ENCODE measurements around the gene SHLD2.
"Not testable (repeated sequence)": the region's sequence is repeated elsewhere in the genome, so short reads cannot be mapped to it uniquely, and the experiment has no call there.

Gene SHLD2

DNA sequence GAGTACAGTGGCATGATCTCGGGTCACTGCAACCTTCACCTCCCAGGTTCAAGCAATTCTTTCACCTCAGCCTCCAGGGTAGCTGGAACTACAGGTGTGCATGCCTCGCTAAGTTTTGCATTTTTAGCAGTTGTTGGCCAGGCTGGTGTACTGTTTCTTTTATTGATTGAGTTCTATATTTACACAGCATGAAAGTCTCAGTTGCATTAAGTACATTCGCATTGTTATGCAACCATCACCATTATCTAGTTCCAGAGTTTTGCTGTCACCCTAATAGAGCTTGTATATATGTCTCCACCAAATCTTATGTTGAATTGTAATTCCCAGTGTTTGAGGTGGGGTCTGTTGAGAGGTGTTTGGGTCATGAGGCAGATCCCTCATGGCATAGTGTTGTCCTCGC, 28.3 kb downstream of the SHLD2 start:
- H3K9me3 ChIP-seq (replicated peaks; ENCODE audit: low read length); H3K4me3 ChIP-seq (ENCODE audit: low read length): not testable (repeated sequence)

DNA sequence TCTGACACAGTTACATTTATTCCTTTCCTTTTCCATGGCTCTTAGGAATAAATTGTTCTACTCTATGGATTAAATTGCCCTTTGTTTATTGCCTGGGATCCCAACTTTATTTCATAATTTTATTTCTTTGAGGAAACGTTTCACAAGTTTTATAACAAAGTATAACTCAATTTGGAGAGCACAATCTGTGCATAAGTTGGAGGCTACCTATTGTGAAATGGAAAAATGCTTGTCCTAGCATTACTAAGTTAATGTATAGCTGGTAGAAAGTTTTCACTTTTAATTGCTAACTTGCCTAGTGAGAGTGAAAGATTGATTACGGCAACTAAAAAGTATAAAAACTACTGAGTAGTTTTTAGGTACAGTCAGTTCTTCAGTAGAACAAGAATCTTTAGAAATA, 32.0 kb downstream of the SHLD2 start:
- not testable (repeated sequence) for H3K4me2 ChIP-seq (ENCODE audit: low read length); H3K4me3 ChIP-seq (ENCODE audit: low read length); H3K9ac ChIP-seq (ENCODE audit: low read depth, low read length); H3K4me1 ChIP-seq (ENCODE audit: control insufficient read depth, insufficient read depth, low read length); H3K9me3 ChIP-seq (replicated peaks; ENCODE audit: low read length); H3K27me3 ChIP-seq (ENCODE audit: control insufficient read depth, insufficient read depth, low read length); H3K36me3 ChIP-seq (ENCODE audit: insufficient read depth, low read length)

More for the DNA sequence above, 28.3 kb downstream of the SHLD2 start:
- H3K27me3 ChIP-seq (ENCODE audit: control insufficient read depth, insufficient read depth, low read length); H3K36me3 ChIP-seq (ENCODE audit: insufficient read depth, low read length); H3K4me2 ChIP-seq (ENCODE audit: low read length); H3K4me1 ChIP-seq (ENCODE audit: control insufficient read depth, insufficient read depth, low read length); H3K9ac ChIP-seq (ENCODE audit: low read depth, low read length): not testable (repeated sequence)

DNA sequence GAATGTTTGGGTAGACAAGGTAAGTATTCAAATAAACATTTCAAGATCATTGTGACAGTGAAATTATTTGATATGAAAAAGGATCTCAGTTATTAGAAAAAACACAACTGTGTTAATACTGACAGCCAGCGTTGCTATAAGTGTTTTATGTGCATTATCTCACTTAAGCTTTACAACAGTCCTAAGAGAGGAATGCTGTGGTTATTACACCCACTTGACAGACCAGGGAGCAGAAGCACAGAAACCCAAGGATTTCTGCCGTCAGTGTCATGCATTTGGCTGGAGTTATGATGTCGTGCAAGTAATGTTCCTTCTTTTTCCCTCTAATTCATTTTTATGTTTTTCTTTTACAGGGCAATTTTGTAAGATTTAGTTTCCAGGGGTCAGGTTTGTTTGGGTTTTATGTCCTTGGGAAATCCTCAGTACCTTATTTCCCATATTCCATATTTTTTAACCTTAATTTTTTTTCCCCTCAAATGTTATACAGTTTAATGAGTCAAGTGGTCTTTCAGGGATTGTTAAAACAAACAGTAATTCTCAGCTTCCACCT, 32.7 kb downstream of the SHLD2 start:
- H3K4me1 ChIP-seq (ENCODE audit: control insufficient read depth, insufficient read depth, low read length); H3K27me3 ChIP-seq (ENCODE audit: control insufficient read depth, insufficient read depth, low read length); H3K4me3 ChIP-seq (ENCODE audit: low read length); H3K9ac ChIP-seq (ENCODE audit: low read depth, low read length); H3K9me3 ChIP-seq (replicated peaks; ENCODE audit: low read length); H3K36me3 ChIP-seq (ENCODE audit: insufficient read depth, low read length); H3K4me2 ChIP-seq (ENCODE audit: low read length): not testable (repeated sequence)

DNA sequence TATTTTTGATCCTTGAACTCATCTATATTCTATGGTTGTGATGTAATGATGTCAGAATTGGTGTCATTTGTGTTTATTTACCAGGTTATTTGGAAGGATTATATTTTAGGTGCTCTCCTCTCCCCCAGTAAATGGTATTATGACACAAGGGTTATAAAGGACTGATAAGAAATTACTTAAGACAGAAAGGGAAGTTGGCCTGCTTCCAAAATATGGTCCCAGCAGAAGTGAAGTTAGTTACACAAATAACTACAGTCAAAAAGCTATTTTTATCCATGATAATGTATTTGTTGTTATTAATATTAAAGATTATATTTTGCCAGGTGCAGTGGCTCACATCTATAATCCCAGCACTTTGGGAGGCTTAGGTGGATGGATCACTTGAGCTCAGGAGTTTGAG, 37.2 kb downstream of the SHLD2 start:
- not testable (repeated sequence) for H3K27me3 ChIP-seq (ENCODE audit: control insufficient read depth, insufficient read depth, low read length); H3K4me1 ChIP-seq (ENCODE audit: control insufficient read depth, insufficient read depth, low read length); H3K36me3 ChIP-seq (ENCODE audit: insufficient read depth, low read length); H3K4me3 ChIP-seq (ENCODE audit: low read length); H3K9me3 ChIP-seq (replicated peaks; ENCODE audit: low read length); H3K9ac ChIP-seq (ENCODE audit: low read depth, low read length); H3K4me2 ChIP-seq (ENCODE audit: low read length)

DNA sequence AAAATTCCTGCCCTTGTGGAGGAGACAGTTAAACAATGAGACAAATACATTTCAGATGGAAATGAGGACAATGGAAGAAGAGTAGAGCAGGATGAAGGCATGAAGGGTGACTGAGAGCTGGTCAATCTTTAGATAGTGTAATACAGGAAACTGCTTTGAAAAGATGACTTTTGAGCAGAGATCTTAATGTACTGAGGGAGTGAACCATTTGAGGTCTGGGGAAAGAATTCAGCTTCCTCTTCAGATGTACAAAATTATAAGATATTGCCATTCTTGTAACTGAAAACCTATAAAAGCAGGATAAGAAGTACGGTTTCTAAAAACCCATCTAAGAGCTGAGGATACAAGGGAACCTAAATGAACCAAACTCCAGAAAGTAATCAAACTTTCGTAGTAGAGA, 38.9 kb downstream of the SHLD2 start:
- H3K36me3 ChIP-seq (ENCODE audit: insufficient read depth, low read length); H3K4me3 ChIP-seq (ENCODE audit: low read length); H3K4me2 ChIP-seq (ENCODE audit: low read length); H3K27me3 ChIP-seq (ENCODE audit: control insufficient read depth, insufficient read depth, low read length); H3K9me3 ChIP-seq (replicated peaks; ENCODE audit: low read length); H3K4me1 ChIP-seq (ENCODE audit: control insufficient read depth, insufficient read depth, low read length); H3K9ac ChIP-seq (ENCODE audit: low read depth, low read length): not testable (repeated sequence)

DNA sequence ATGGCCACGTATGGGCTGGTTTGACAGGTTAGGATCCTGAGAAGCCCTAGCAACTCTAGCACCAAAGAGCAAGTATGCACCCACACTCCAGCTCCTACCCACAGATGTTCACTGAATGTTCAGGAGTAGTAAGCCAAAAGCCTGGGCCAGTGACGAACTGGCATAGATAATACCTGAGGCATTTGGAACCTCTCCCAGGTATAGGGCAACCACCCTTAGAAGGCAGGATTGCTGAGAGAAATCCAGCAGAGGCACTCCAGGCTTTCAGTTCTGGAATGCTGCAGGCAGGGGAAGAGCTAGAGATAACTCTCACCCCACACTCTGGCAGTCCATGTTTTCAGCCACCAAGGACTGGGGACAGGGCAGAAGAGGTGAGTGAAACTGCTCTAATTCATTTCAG, 39.4 kb downstream of the SHLD2 start:
- H3K4me3 ChIP-seq (ENCODE audit: low read length); H3K9me3 ChIP-seq (replicated peaks; ENCODE audit: low read length); H3K36me3 ChIP-seq (ENCODE audit: insufficient read depth, low read length); H3K4me2 ChIP-seq (ENCODE audit: low read length); H3K27me3 ChIP-seq (ENCODE audit: control insufficient read depth, insufficient read depth, low read length); H3K4me1 ChIP-seq (ENCODE audit: control insufficient read depth, insufficient read depth, low read length); H3K9ac ChIP-seq (ENCODE audit: low read depth, low read length): not testable (repeated sequence)

DNA sequence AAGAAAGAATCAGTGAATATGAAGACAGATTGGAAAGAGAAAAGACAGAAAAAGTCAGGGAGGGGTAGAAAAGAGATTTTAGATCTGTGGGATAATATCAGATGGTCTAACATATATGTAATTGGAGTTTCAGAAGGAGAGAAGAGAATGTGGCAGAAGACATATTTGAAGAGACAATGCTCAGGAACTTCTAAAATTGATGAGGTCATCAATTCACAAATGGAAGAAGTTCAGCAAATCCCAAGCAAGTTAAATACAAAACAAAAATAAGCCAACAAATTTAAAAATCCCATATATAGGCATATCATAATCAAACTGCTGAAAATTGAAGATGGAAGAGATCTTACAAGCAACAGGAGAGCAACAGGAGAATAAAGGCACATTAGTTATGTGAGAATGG, 42.5 kb downstream of the SHLD2 start:
- not testable (repeated sequence) for H3K36me3 ChIP-seq (ENCODE audit: insufficient read depth, low read length); H3K27me3 ChIP-seq (ENCODE audit: control insufficient read depth, insufficient read depth, low read length); H3K9ac ChIP-seq (ENCODE audit: low read depth, low read length); H3K4me1 ChIP-seq (ENCODE audit: control insufficient read depth, insufficient read depth, low read length); H3K9me3 ChIP-seq (replicated peaks; ENCODE audit: low read length); H3K4me2 ChIP-seq (ENCODE audit: low read length); H3K4me3 ChIP-seq (ENCODE audit: low read length)

DNA sequence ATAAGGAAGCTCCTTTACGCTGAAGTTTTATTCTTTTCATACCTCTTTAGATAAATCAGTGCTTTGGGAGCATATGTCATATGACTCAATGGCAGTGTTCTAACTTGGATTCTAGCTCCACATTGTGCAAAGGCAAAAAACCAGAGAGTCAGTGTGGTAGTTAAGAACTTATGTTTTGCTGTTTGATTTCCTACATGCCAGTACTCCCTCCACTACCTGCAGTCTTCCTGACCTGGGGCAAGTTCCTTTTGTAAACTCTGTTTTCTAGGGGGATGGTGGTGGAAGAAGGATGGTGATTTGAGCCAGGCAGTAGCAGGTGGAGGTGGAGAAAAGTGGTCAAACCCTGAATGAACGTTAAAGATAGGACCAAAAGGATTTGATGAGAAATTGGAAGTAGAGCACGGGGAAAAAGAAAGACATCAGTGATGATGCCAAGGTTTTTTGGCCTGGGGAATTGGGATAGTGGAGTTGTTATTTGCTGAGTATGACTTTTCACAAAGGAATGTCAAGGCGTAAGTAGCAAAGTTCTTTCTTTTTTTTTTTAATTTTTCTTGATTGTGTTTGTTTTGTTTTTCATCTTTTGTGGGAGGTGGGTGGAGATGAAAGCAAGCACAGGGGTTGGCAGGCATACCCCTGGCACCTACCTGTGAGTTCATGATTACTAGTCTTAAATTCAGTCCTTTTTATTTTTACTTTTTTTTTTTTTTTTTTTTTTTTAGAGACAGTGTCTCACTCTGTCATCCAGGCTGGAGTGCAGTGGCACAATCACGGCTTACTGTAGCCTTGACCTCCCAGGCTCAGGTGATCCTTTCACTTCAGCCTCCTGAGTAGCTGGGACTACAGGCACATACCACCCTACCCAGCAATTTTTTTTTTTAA, 47.5 kb downstream of the SHLD2 start:
- peak overlapping the region; percentile 47 for H3K4me2 ChIP-seq (ENCODE audit: low read length)
- H3K9ac ChIP-seq (ENCODE audit: low read depth, low read length); H3K4me3 ChIP-seq (ENCODE audit: low read length); H3K27me3 ChIP-seq (ENCODE audit: control insufficient read depth, insufficient read depth, low read length); H3K36me3 ChIP-seq (ENCODE audit: insufficient read depth, low read length); H3K4me1 ChIP-seq (ENCODE audit: control insufficient read depth, insufficient read depth, low read length); H3K9me3 ChIP-seq (replicated peaks; ENCODE audit: low read length): not testable (repeated sequence)

DNA sequence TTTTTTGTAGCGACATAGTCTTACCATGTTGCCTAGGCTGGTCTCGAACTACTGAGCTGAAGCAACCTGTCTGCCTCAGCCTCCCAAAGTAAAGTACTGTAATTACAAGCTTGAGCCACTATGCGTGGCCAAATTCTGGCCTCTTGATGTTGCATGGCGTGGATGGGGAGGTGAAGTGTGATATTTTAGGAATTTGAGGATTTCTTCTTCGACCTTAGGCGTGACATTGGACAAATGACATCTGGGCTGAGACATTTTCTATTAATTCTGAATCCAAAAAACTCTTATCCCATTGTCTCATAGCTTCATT, 48.1 kb downstream of the SHLD2 start:
- not testable (repeated sequence) for H3K36me3 ChIP-seq (ENCODE audit: insufficient read depth, low read length); H3K4me3 ChIP-seq (ENCODE audit: low read length); H3K9me3 ChIP-seq (replicated peaks; ENCODE audit: low read length); H3K4me1 ChIP-seq (ENCODE audit: control insufficient read depth, insufficient read depth, low read length); H3K27me3 ChIP-seq (ENCODE audit: control insufficient read depth, insufficient read depth, low read length); H3K4me2 ChIP-seq (ENCODE audit: low read length); H3K9ac ChIP-seq (ENCODE audit: low read depth, low read length)

DNA sequence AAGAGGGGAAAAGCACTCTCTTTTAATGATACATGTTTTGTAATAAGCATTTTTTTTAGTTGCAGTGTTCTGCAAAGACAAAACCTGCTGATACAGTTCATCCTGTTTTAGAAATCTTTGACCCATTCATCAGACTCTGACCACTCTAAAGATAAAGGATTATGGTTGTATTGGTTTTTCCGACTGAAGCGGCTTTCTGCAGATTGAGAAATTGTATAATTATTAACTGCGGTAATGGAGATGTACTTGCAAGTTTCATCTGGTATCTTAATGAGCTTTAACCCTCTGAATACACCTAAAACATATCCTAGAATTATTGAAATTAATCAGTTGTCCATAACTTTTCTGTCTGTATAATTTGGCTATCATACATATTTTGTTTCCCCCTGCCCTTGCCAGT, 50.6 kb downstream of the SHLD2 start:
- not testable (repeated sequence) for H3K36me3 ChIP-seq (ENCODE audit: insufficient read depth, low read length); H3K4me3 ChIP-seq (ENCODE audit: low read length); H3K4me1 ChIP-seq (ENCODE audit: control insufficient read depth, insufficient read depth, low read length); H3K27me3 ChIP-seq (ENCODE audit: control insufficient read depth, insufficient read depth, low read length); H3K4me2 ChIP-seq (ENCODE audit: low read length); H3K9me3 ChIP-seq (replicated peaks; ENCODE audit: low read length); H3K9ac ChIP-seq (ENCODE audit: low read depth, low read length)

DNA sequence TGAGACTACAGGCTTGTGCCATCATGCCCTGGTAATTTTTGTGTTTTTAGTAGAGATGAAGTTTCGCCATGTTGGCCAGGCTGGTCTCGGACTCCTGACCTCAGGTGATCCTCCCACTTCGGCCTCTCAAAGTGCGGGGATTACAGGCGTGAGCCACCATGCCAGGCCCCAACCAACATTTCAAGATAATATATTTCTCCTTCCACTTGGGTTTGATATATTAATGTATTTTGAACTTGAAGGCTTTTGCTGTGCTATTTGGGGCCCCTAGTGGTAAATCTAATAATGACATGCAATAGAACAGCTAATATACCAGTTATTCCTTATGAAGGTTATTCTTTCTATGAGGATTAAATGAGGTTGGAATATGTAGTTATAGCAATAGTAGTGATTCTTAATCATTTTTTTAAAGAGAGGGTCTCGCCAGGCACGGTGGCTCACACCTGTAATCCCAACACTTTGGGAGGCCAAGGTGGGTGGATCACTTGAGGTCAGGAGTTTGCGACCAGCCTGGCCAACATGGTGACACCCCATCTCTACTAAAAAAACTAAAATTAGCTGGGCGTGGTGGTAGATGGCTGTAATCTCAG, 54.1 kb downstream of the SHLD2 start:
- not testable (repeated sequence) for H3K4me2 ChIP-seq (ENCODE audit: low read length); H3K27me3 ChIP-seq (ENCODE audit: control insufficient read depth, insufficient read depth, low read length); H3K36me3 ChIP-seq (ENCODE audit: insufficient read depth, low read length); H3K9ac ChIP-seq (ENCODE audit: low read depth, low read length); H3K4me3 ChIP-seq (ENCODE audit: low read length); H3K9me3 ChIP-seq (replicated peaks; ENCODE audit: low read length); H3K4me1 ChIP-seq (ENCODE audit: control insufficient read depth, insufficient read depth, low read length)

DNA sequence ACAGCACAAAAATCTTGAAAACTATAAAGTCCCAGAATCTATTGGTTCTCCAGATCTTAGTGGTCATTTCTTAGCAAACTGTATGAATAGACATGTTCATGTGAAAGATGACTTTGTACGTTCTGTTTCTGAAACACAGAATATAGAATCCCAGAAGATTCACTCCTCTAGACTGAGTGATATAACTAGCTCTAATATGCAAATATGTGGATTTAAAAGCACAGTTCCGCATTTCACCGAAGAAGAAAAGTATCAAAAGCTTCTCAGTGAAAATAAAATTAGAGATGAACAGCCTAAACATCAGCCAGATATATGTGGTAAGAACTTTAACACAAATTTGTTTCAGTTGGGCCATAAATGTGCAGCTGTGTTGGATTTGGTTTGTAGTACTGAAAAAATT, 56.5 kb downstream of the SHLD2 start:
- not testable (repeated sequence) for H3K27me3 ChIP-seq (ENCODE audit: control insufficient read depth, insufficient read depth, low read length); H3K9me3 ChIP-seq (replicated peaks; ENCODE audit: low read length); H3K4me1 ChIP-seq (ENCODE audit: control insufficient read depth, insufficient read depth, low read length); H3K9ac ChIP-seq (ENCODE audit: low read depth, low read length); H3K4me2 ChIP-seq (ENCODE audit: low read length); H3K4me3 ChIP-seq (ENCODE audit: low read length); H3K36me3 ChIP-seq (ENCODE audit: insufficient read depth, low read length)

Data from skeletal muscle satellite cell (primary cell).